H1 (cell line): ENCODE results near the gene ZNF362. TPM values are rescaled to one million over a fixed set of nuclear protein-coding genes. Genes with fewer than 3 reads are reported as not detected.

Source experiments
- CTCF ChIA-PET: fragments of 300-600 bp; sonication (Branson Sonifier 250); formaldehyde crosslinking; loops from one replicate; lab custom pipeline; 2021; ENCODE audit not compliant: partially characterized antibody; lab: Charles Lee
- POLR2A ChIA-PET: fragments of 300-600 bp; sonication (Branson Sonifier 250); formaldehyde crosslinking; loops from one replicate; lab custom pipeline; 2021; ENCODE audit warnings: inconsistent platforms; ENCODE audit not compliant: partially characterized antibody; lab: Charles Lee
- DNase-seq, 2 experiments: peaks; one replicate each; pipeline versions ENCODE4 v3.0.0 to v3.0.0-alpha.2; 2010 to 2022; ENCODE audit warnings: low spot score in 2 of 2, low read depth in 1 of 2, mixed read lengths in 1 of 2
- FAIRE-seq: peaks from 2 replicates; lab custom pipeline; 2011; peaks lifted over from hg19 to GRCh38; lab: Jason Lieb, UNC
- H2AFZ ChIP-seq: 2 replicates; pipeline ENCODE4 v1.8.1; 2012; ENCODE audit warnings: low read length, inconsistent platforms
- H2AK5ac ChIP-seq: 2 replicates; pipeline ENCODE4 v1.6.1; 2013; ENCODE audit warnings: low read depth, low read length
- H2BK120ac ChIP-seq: replicated peaks from 2 replicates; pipeline ENCODE3; 2013; ENCODE audit warnings: low read depth, low read length, inconsistent platforms
- H2BK12ac ChIP-seq: 2 replicates; pipeline ENCODE4 v1.6.1; 2013; ENCODE audit warnings: low read depth, low read length
- H2BK15ac ChIP-seq: 2 replicates; pipeline ENCODE4 v1.6.1; 2013; ENCODE audit warnings: low read length
- H2BK20ac ChIP-seq: 2 replicates; pipeline ENCODE4 v1.6.1; 2013; ENCODE audit warnings: low read length
- H2BK5ac ChIP-seq: 2 replicates; pipeline ENCODE4 v1.6.1; 2013; ENCODE audit warnings: low read depth, low read length
- H3K14ac ChIP-seq: 2 replicates; pipeline ENCODE4 v1.6.1; 2013; ENCODE audit warnings: inconsistent platforms; ENCODE audit not compliant: insufficient read length
- H3K18ac ChIP-seq: 2 replicates; pipeline ENCODE4 v1.6.1; 2013; ENCODE audit warnings: low read length; ENCODE audit errors: extremely low read depth
- H3K23ac ChIP-seq: 2 replicates; pipeline ENCODE4 v1.6.1; 2013; ENCODE audit warnings: inconsistent platforms; ENCODE audit not compliant: insufficient read length
- H3K23me2 ChIP-seq: 2 replicates; pipeline ENCODE4 v1.6.1; 2013; ENCODE audit warnings: low read depth, low read length
- H3K27ac ChIP-seq: 2 replicates; pipeline ENCODE4 v1.6.1; 2011; ENCODE audit warnings: low read depth, low read length, inconsistent platforms
- H3K27me3 ChIP-seq, 4 experiments: replicated peaks in 1 of 4; 1 replicate in 1 of 4; 2 replicates in 3 of 4; pipeline versions ENCODE4 v1.6.1 to v1.8.1; 2011 to 2013; ENCODE audit warnings: low read length in 3 of 4, mild to moderate bottlenecking in 3 of 4, inconsistent platforms in 2 of 4, mixed read lengths in 2 of 4, moderate library complexity in 1 of 4; ENCODE audit not compliant: control insufficient read depth in 3 of 4, insufficient read depth in 3 of 4; ENCODE audit errors: extremely low read depth in 1 of 4
- H3K36me3 ChIP-seq, 4 experiments: 2 replicates each; pipeline versions ENCODE4 v1.6.1 to v1.8.1; 2011 to 2013; ENCODE audit warnings: mild to moderate bottlenecking in 4 of 4, low read length in 3 of 4, moderate library complexity in 2 of 4, control low read depth in 1 of 4, inconsistent platforms in 1 of 4; ENCODE audit not compliant: insufficient read depth in 4 of 4, control insufficient read depth in 2 of 4
- H3K4ac ChIP-seq: replicated peaks from 2 replicates; pipeline ENCODE3; 2013; ENCODE audit warnings: low read length, low read depth, mixed read lengths, inconsistent platforms; ENCODE audit not compliant: insufficient read length
- H3K4me1 ChIP-seq, 4 experiments: replicated peaks in 1 of 4; 1 replicate in 1 of 4; 2 replicates in 3 of 4; pipeline versions ENCODE4 v1.6.1 to v1.8.1; 2011 to 2013; ENCODE audit warnings: low read length in 3 of 4, inconsistent platforms in 2 of 4, mixed read lengths in 1 of 4; ENCODE audit not compliant: insufficient read depth in 4 of 4, control insufficient read depth in 3 of 4
- H3K4me2 ChIP-seq, 2 experiments: 2 replicates each; pipeline versions ENCODE4 v1.6.1 to v1.8.1; 2011 to 2013; ENCODE audit warnings: low read depth in 2 of 2, low read length in 2 of 2, control low read depth in 1 of 2, inconsistent platforms in 1 of 2, mild to moderate bottlenecking in 1 of 2; ENCODE audit not compliant: insufficient read depth in 1 of 2
- H3K4me3 ChIP-seq, 4 experiments: fragments of 200-600, 300-600 bp in 1 of 4; sonication (generic), shearing (Covaris generic), sonication (Bioruptor Twin) in 1 of 4; 2 replicates each; pipeline versions ENCODE4 v1.5.1 to v1.8.1; 2011 to 2016; ENCODE audit warnings: low read length in 4 of 4, low read depth in 3 of 4, control low read depth in 2 of 4, inconsistent platforms in 2 of 4, mild to moderate bottlenecking in 2 of 4, mixed read lengths in 1 of 4, moderate library complexity in 1 of 4; ENCODE audit not compliant: insufficient read depth in 2 of 4; ENCODE audit errors: extremely low read depth in 1 of 4
- H3K56ac ChIP-seq: replicated peaks from 2 replicates; pipeline ENCODE3; 2013; ENCODE audit warnings: low read depth, mild to moderate bottlenecking, mixed read lengths, low read length, inconsistent platforms; ENCODE audit not compliant: insufficient read length
- H3K79me1 ChIP-seq: 2 replicates; pipeline ENCODE4 v1.6.1; 2013; ENCODE audit warnings: low read depth, low read length, control low read depth
- H3K79me2 ChIP-seq, 2 experiments: 2 replicates each; pipeline versions ENCODE4 v1.6.1 to v1.8.1; 2012 to 2013; ENCODE audit warnings: low read length in 2 of 2, mild to moderate bottlenecking in 2 of 2, inconsistent platforms in 1 of 2; ENCODE audit not compliant: insufficient read depth in 2 of 2, control insufficient read depth in 1 of 2
- H3K9ac ChIP-seq, 4 experiments: replicated peaks in 1 of 4; 1 replicate in 1 of 4; 2 replicates in 3 of 4; pipeline versions ENCODE4 v1.6.1 to v1.8.1; 2011 to 2013; ENCODE audit warnings: low read depth in 3 of 4, low read length in 3 of 4, control low read depth in 2 of 4, mild to moderate bottlenecking in 2 of 4, moderate library complexity in 2 of 4, inconsistent platforms in 1 of 4; ENCODE audit errors: extremely low read depth in 1 of 4
- H3K9me3 ChIP-seq, 2 experiments: 2 replicates each; pipeline versions ENCODE4 v1.6.1 to v1.8.1; 2012 to 2013; ENCODE audit warnings: mild to moderate bottlenecking in 2 of 2, moderate library complexity in 2 of 2, control low read depth in 1 of 2, inconsistent platforms in 1 of 2, low read depth in 1 of 2, low read length in 1 of 2, mixed read lengths in 1 of 2; ENCODE audit not compliant: insufficient read depth in 2 of 2
- H4K20me1 ChIP-seq, 2 experiments: replicated peaks in 1 of 2; 2 replicates each; pipeline versions ENCODE3 to v1.8.1; 2011 to 2013; ENCODE audit warnings: inconsistent platforms in 2 of 2, low read length in 2 of 2, mild to moderate bottlenecking in 1 of 2; ENCODE audit not compliant: insufficient read depth in 2 of 2, control insufficient read depth in 1 of 2
- H4K5ac ChIP-seq: 2 replicates; pipeline ENCODE4 v1.6.1; 2013; ENCODE audit warnings: low read length, low read depth, mixed read lengths, inconsistent platforms; ENCODE audit not compliant: insufficient read length
- H4K8ac ChIP-seq: 2 replicates; pipeline ENCODE4 v1.8.0; 2013; ENCODE audit warnings: mild to moderate bottlenecking, moderate library complexity, low read length, inconsistent platforms; ENCODE audit not compliant: insufficient read depth; ENCODE audit errors: extremely low read depth
- H4K91ac ChIP-seq: replicated peaks from 2 replicates; pipeline ENCODE3; 2013; ENCODE audit warnings: low read length, mixed read lengths, inconsistent platforms; ENCODE audit not compliant: insufficient read length
- BCL11A ChIP-seq, 2 experiments: IDR thresholded peaks; one replicate each; pipeline ENCODE4 v1.6.1; 2011; ENCODE audit warnings: low read depth in 2 of 2, low read length in 2 of 2, mild to moderate bottlenecking in 2 of 2
- BRCA1 ChIP-seq: IDR thresholded peaks from 2 replicates; pipeline ENCODE4 v1.6.1; 2012; ENCODE audit warnings: low read depth, low read length, improper control_type of control experiment
- CREB1 ChIP-seq: IDR thresholded peaks from 2 replicates; pipeline ENCODE4 v1.6.1; 2012; ENCODE audit warnings: inconsistent platforms
- MAFK ChIP-seq: IDR thresholded peaks from 2 replicates; pipeline ENCODE4 v1.6.1; 2012; ENCODE audit warnings: low read depth, mild to moderate bottlenecking, improper control_type of control experiment, low read length
- POLR2AphosphoS5 ChIP-seq: IDR thresholded peaks from 2 replicates; pipeline ENCODE4 v1.6.1; 2011; ENCODE audit warnings: low read depth, low read length
- RNF2 ChIP-seq: fragments of 200-900, 300-1000 bp; sonication (generic); IDR thresholded peaks from 2 replicates; pipeline ENCODE4 v1.7.1; 2016; ENCODE audit warnings: borderline replicate concordance, low read depth, mild to moderate bottlenecking, antibody characterized with exemption, low read length; ENCODE audit not compliant: poor library complexity, severe bottlenecking; ENCODE audit errors: missing control alignments
- TAF1 ChIP-seq: IDR thresholded peaks from 2 replicates; pipeline ENCODE4 v1.6.1; 2011; ENCODE audit warnings: mild to moderate bottlenecking, low read depth, low read length
- ZNF274 ChIP-seq: IDR thresholded peaks from 2 replicates; pipeline ENCODE4 v1.7.0; 2012; ENCODE audit warnings: low read length, borderline replicate concordance; ENCODE audit errors: extremely low read depth
- WGBS, 2 experiments: shearing (Covaris generic) in 1 of 2; methylation state at CpG; one replicate each; pipeline versions ENCODE4 v1.1.6 to v1.1.7; 2013 to 2015; ENCODE audit warnings: low lambda C conversion rate in 2 of 2, mixed read lengths in 2 of 2, inconsistent platforms in 1 of 2, low coverage in 1 of 2, missing lambda C conversion rate in 1 of 2; ENCODE audit not compliant: insufficient replicate concordance in 2 of 2, insufficient coverage in 1 of 2, insufficient read length in 1 of 2; ENCODE audit errors: extremely low coverage in 1 of 2, missing lambda C conversion rate in 1 of 2; 5-methylcytosine and 5-hydroxymethylcytosine counted together
- polyA plus RNA-seq, 7 experiments: library from polyadenylated mRNA; depleted of rRNA in 3 of 7; stranded (reverse) in 5 of 7; unstranded in 2 of 7; fragments of >200 nt in 5 of 7; fragments of 200-250 nt in 2 of 7; gene quantifications; 1 replicate in 5 of 7; 2 replicates in 1 of 7; 4 replicates in 1 of 7; pipeline versions ENCODE4 v1.2.1 to v1.2.3, GENCODE V29; 2011 to 2013; ENCODE audit warnings: missing spikeins in 2 of 7, mixed read lengths in 2 of 7
- total RNA-seq: library from RNA; stranded (reverse); fragmentation: NEBNext Ultra II Directional; extraction: Animal tissue kit (Norgen Biotek cat#: 25700); gene quantifications from 2 replicates; pipeline ENCODE4 v1.2.1, GENCODE V29; 2021

The ZNF362 gene
- total and polyA plus RNA-seq, 2 of the 8 experiments (the other 6 are each of a cell fraction or from before 2014, with no cell fraction given), result 24.2 to 27.8 TPM

- Histone ChIP-seq H2BK12ac (no peak overlapping the region), H3K18ac (no peak overlapping the region), H4K8ac (no peak overlapping the region), H3K4me2 (no peak overlapping the region), H3K14ac (no peak overlapping the region), H2BK20ac (no peak overlapping the region), H3K23ac (no peak overlapping the region), H3K36me3 (no peaks in the 10 kb centered on the region), H4K20me1 (no peaks in the 10 kb centered on the region), H3K9me3 (no peaks in the 10 kb centered on the region), H3K4ac (no peak overlapping the region), H2BK5ac (no peak overlapping the region), H4K91ac (no peak overlapping the region), H2BK15ac (no peak overlapping the region), H2AK5ac (no peak overlapping the region), H3K4me3 (no peak overlapping the region), H3K79me2 (no peaks in the 10 kb centered on the region), H3K27ac (no peak overlapping the region), H3K27me3 (no peaks in the 10 kb centered on the region), H2AFZ (no peak overlapping the region), H3K79me1 (no peaks in the 10 kb centered on the region), H3K9ac (no peak overlapping the region), H3K4me1 (no peaks in the 10 kb centered on the region), H3K23me2 (no peaks in the 10 kb centered on the region), H2BK120ac (no peak overlapping the region), H4K5ac (no peak overlapping the region), H3K56ac (no peak overlapping the region)
- DNase-seq (no peak), FAIRE-seq (no peak)
- ChIA-PET POLR2A (no interaction called here), CTCF (no interaction called here)
- TF ChIP-seq BCL11A (IDR thresholded peaks at IDR 0.05; ENCODE audit: low read depth in 2 of 2, low read length in 2 of 2) (no peak), POLR2AphosphoS5 (no peak), ZNF274 (no peak), CREB1 (no peak), BRCA1 (no peak), MAFK (no peak), RNF2 (no peak), TAF1 (no peak)
- 88% methylated on average over 3 of the region's 3 CpGs; no CpG with 5 or more reads in 1 of the 2 experiments for WGBS, 2 experiments
Observed at GRCh38 chr1:33211972-33212371, 44.3 kb upstream of the ZNF362 start.
